HG03354 (cell line): ENCODE results near the gene KDM3B.

Experiments used
- ATAC-seq: cut with Tn5 transposase; IDR thresholded peaks from one replicate; pipeline ENCODE4 v1.9.1; 2021; ENCODE audit warnings: mild to moderate bottlenecking; ENCODE audit not compliant: unreplicated experiment, poor library complexity, severe bottlenecking

The KDM3B gene

DNA sequence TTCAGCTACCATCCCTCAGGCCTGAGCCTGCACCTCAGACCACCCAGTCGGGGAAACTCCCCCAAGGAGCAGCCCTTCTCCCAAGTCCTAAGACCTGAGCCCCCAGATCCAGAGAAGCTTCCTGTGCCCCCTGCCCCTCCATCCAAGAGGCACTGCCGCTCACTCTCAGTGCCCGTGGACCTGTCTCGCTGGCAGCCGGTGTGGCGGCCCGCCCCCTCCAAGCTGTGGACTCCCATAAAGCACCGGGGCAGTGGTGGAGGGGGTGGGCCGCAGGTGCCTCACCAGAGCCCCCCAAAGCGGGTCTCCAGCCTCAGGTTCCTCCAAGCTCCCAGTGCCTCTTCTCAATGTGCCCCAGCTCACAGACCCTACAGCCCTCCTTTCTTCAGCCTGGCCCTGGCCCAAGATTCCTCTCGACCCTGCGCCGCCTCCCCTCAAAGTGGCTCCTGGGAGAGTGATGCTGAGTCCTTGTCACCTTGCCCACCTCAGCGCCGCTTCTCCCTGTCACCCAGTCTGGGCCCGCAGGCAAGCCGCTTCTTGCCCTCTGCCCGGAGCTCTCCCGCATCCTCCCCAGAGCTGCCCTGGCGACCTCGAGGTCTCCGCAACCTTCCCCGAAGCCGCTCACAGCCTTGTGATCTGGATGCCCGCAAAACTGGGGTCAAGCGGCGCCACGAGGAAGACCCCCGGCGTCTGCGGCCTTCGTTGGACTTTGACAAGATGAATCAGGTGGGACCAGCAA, 7.4 kb upstream of the KDM3B start:
- no peak for ATAC-seq

DNA sequence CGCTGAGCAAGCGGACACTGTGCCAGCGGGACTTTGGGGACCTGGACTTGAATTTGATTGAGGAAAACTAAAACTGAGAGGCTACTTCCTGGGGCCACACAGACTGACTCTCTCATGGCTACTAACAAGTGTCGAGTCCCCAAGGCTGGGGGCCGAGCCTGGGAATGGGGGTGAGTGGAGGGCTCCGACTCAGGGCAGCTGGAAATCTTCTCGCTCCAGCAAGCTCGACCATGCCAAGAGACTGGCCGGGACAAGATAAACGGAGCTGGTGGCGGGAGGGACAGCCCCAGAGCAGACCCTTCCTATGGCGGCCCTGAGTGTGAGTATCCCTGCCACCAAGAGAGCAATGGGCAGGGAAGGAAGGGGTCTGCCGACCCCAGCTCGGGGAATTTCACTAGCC, 5.6 kb upstream of the KDM3B start:
- no peak for ATAC-seq

DNA sequence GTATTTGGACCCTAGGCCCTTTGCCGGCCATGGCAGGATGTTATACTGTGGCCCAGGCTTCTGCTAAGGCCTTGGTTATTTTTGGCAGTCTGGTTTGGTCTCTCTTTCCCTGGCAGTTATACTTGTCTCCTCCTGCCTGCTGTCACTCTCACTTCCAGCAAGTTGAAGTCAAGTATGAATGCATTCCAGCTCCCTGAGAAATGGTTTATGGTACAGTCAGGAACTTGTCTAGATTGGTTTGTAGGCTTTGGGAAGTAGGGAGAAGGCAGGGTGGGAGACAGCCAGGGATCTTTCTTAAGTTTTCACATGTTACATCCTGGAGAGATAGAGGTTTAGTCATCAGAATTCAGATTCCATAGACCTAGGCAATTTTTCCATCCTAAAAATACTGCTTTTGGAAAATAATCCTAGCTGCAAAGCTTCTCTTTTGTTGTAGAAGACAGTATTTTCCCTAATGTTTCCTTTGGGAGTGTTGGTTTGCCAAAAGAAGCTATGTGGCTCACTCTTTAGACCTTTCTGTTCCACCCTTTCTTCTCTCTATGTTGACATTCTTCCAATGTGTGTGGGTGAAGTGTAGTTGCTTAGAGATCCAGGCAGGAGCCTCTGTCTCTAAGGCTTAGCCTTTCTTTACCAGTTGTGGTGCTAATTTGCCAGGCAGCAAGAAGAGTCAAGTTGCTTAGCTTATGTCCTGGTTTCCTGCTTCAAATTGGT, 2.5 kb upstream of the KDM3B start:
- ATAC-seq: no peak

DNA sequence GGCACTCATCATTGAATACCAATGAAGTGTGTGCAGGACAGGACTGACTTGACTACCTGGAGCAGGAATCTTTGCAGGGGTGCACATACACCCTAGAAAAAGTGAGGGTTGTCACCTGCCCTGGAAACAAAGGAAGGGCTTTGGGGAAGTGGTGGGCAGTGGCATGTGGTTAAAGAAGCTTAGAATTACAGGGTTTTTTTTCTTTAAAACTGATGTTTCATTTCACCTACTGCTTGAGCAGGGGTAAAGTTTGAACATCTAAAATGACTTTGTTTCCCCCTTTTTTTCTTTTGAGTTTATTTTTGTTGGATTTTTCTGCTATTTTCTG, 2.0 kb upstream of the KDM3B start:
- no peak for ATAC-seq

DNA sequence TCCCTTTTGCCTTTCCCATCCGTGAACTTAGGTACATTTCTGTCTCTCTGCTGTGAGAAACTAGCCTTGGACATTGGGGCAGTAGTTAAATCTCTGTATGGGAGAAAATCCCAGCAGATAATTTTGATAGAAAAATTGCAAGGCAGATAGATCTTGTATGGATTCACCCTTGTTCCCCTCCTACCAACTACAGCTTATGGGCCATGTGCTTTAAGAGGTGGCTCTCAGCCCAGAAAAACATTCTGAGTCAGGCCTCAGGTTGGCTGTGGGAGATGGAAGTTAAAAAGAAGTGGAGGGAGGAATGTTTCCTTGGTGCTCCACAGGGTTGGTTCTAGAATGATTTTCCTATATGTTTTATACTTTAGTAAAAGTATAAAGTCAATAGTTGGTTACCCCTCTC, 1.4 kb upstream of the KDM3B start:
- no peak for ATAC-seq

DNA sequence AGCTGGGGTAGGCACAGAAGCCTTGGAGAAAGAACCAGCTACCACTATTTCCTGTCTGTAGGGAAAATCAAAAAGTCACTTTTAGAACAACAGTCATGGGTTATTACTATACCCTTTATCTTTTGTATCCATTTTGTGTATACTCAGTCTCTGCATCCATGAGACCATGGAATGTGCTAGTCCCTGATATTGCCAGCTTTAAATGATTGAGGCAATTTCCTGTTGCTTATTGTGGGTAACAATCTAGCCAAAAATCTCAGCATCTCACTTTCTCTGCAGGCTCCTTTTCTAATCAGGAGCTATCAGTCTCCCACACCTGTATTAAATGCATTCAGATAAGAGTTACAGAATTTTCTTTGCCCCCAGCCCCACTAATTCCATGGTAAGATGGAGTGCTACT, 968 bp upstream of the KDM3B start:
- no peak for ATAC-seq

DNA sequence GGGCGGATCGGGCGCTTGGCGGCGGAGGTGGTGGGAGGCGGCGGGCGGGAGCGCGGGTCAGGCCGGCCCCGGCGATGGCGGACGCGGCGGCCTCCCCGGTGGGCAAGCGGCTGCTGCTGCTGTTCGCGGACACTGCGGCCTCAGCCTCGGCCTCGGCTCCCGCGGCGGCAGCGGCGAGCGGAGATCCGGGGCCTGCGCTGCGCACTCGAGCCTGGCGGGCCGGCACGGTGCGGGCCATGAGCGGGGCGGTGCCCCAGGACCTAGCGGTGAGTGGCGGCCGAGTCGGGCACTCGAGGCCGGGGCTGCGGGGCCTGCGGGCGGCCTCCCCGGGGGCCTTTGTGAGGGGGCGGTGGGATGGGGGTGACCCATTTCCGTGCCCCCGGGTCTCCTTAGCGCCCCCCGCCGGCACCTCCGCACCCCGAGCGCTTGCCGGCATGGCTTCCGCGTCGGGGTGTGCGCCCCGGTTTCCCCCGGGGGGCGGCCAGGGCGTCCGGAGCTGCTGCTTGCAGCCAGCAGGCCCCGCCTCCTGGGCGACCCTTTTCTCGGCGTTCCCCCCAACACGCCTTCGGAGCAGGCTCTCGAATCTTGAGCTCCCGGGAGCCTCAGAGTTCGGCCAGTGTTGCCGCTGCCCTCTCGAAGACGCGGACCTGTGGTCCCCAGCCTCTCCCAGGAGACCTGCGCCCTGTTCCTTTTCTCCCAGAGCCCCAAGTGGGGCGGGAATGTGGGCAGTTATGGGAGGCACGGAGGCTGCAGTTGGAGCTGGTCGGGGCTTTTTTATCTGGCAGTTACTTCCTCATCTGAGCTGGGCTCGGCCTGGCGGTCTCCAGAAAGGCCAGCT, 456 bp downstream of the KDM3B start:
- peak; percentile 56 for ATAC-seq

DNA sequence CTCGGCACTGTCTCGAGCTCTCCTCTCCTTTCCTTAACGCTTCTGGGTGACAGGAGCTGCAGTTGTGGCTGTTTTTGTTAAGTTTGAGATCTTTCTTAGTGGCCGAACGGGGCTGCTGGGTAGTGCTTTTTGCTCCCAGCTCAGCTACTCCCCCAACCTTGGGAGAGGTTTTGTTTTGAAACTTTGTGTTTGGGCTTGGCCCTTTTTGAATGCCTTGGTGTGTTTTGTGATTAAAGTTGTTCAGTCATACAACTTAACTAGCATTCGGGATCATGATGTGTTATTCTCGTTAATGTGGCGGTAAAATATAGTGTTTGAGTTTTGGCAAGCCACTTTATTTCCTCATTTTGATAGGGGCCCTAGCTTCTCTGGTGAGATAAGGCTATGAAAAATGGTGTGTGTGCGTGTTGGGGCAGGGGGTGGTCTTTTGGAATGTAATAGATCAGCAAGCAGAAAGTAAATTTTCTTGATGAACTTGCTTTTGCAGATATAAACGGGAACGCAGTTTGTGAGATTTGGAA, 1.1 kb downstream of the KDM3B start:
- ATAC-seq: no peak

DNA sequence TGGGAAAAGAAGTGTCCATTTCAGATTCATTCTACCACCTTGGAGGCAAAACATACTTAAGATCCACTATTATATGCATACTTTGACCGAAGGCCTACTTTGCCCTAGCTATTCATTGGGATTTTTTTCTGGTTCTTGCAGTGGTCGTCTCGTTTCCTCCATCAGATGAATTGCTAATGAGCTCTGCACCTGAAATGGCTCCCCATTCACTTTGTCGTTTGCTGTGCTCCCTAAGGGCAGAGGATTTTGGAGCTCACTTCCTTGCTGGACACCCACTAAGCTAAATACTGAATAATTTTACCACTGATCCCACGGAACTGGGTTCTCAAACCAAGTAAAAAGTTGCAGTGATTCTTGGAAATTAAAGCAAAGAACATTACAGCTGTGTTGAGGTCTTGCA, 1.9 kb downstream of the KDM3B start:
- no peak for ATAC-seq

DNA sequence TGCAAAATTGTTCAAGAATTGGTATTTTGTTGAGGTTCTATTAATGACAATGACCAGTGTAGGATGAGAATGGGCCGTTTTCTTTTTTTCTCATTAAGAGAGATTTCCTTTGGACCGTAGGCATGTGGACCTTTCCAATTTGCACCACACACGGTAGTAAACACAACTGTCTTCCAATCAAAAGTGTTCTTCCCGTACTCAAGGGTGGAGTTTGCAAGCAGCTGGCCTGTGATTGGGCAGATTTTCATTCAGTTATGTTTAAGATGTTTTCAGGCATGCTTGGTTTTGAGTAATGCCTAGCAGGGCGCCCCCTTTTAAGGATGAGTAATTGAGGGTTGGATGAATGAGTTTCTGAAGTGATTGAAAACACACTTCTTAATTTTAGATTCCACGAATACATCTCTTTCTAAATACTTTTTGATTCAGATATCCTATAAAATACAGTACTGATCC, 2.5 kb downstream of the KDM3B start:
- peak; percentile 37 for ATAC-seq

DNA sequence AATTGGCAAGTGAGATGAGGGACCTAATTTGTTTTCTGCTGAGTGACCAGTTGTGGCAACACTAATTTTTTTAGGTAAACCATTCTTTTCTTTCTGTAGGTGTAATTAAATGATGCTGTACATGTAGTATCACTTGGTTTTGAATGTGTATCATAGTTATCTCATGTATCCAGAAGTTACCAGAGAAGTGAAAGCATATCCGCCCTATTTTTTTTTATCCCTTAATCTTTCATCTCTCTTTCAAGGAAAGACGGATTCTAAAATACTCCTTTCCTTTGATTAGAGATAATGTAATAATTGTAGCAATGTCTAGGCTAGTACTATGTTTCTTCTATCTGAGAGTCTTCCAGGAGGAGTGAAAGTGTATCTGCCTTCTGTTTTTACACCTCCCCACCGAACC, 7.1 kb downstream of the KDM3B start:
- ATAC-seq: no peak

DNA sequence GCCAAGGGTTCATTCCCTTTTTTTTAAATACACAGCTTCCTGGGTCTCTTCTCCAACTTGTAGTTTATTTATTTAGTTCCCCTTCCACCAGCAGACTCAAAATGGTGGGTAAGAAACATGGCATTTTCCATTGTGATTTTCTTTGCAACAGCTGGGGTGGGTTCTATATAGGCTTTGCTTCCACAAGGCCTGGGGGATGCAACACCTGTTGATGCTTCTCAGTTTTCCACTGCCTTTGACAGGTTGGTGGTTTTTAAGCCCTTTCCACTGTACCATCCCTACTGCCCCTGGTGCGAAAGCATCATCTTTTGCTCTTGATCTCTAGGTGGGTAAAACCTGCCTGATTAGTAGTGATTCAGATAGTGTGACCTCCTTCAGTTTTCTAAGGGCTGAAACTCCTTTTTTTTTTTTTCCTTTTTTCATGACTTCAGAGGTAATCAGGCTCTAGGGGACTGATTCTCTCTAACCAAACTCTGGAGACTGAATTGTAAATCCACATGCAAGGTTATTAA, 8.5 kb downstream of the KDM3B start:
- ATAC-seq: no peak

DNA sequence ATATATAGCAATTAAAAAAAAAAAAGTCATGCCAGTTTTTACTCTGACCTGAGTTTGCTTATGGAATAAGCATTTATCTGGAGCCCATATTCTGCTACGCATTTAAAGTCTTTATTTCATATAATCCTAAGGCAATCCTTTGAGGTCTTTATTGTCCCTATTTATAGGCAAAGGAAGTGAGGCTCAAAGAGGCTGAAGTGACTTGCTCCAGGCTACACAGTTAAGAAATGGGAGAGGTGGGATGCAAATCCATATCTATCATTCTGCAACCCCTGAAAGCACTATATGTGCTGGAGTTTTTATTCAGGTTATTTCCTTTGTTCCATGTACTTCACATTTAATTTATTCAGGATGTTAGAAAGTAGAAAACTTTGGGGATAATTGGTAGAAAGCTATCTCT, 12.1 kb downstream of the KDM3B start:
- ATAC-seq: no peak

DNA sequence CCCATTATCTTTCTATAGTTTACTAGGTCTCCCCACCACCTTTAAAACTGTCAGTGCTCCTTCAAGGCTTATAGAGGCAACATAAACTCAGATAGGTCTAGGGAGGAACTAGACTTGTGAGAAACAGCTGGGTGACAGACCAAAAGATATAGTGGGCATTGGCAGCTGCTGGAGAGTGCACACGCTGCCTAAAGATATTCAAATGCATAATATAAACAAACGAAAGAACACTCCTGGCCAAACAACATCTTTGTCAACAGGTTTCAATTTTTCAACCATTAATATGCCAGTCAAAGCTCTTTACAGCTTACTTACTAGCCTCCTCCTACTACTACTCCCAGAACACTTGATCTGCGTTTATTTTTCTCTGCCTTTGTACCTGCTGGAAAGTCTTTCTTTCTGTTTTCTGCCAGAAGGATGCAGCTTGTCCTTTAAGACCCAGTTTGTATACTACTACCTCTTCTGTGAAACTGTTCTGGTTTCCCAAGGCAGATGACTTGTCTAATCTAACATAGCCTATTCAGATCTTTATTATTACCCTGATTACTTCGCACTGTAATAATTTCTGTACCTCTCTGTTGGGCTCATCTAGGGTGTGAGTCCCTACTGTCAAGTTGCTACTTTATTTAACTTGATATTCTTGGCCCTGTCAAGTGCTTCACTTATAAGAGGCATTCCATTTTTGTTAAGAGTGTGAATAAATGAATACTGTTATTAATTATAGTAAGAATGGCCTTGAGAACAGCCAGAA, 14.3 kb downstream of the KDM3B start:
- ATAC-seq: no peak

DNA sequence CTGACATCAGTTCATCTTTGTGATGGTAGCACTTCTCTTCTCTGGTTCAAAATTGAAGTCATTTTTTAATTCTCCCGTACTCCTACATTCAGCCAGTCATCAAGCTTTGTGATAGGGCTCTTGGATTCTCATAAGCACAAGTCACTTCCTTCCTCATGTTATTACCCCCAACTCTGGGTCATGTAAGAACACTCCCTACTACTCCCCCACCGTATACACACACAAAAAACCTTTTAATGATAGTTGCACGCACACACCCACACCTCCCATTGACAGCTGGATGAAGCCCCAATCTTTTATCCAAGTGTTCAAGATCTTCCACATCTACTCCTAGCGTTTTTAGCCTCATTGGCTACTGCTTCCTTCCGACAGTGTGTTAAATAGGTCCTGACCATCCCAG, 16.8 kb downstream of the KDM3B start:
- no peak for ATAC-seq

DNA sequence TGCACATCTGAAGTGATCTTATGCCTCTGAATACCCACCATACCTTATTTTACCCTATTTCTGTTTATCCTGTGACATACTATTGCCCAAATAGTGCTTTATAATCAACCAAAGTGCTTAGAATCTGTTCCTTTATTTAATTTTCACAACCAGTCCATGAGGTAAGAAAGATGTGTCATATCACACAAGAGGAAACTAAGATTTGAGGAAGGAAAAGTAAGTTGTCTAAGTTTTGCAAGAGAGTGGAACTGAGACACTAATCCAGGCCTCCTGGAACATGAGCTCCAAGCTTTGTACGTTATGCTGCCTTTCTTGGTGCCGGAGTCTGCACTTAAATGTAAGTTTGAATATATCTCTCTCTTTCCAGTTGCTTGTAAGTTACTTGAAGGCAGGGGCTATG, 17.2 kb downstream of the KDM3B start:
- ATAC-seq: no peak

DNA sequence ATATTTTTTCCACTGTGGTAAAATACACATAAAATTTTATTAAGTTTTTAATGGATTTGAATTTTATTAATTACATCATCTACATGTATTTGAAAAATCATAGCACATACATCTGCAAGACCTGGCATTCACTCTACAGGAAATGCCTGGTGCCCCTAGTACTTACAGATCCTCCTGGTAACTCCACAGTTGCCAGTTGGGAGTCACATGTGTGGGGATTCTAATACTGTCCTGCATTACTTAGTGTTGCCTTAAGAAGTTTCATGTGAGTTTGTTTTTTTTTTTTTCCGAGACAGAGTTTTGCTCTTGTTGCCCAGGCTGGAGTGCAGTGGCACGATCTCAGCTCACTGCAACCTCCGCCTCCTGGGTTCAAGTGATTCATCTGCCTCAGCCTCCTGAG, 18.1 kb downstream of the KDM3B start:
- ATAC-seq: no peak

DNA sequence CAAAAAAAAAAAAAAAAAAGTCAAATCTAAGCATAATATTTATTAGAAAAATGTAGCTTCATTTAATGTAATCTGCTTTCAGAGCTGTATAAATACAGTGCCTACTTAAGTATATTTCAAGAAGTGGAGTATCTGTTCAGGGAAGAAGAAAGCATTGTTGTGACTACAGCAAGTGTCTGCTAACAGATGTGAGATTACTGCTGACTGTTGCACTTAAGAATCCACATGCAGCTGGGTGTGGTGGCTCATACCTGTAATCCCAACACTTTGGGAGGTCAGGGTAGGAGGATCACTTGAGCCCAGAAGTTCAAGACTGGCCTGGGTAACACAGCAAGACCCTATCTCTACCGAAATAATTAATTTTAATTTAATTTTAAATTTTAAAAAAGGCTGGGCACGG, 19.0 kb downstream of the KDM3B start:
- ATAC-seq: no peak

DNA sequence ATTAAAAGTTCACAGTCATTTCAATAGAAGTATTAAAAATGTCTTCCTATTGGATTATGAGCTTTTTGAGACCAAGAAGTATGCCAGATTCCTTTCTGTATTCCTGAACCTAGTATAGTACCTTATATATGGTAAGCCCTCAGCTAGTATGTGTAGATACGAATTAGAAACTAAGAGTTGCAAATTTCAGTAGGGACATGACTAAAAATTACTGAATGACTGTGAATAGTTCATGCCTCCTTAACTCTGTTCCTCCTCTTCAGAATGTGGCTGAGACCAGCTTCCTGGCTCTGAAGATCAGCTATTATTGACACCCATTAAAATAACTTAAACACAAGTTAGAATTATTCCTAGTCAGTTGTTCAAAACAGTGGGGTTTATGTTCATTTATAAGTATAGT, 19.7 kb downstream of the KDM3B start:
- ATAC-seq: peak; percentile 60

DNA sequence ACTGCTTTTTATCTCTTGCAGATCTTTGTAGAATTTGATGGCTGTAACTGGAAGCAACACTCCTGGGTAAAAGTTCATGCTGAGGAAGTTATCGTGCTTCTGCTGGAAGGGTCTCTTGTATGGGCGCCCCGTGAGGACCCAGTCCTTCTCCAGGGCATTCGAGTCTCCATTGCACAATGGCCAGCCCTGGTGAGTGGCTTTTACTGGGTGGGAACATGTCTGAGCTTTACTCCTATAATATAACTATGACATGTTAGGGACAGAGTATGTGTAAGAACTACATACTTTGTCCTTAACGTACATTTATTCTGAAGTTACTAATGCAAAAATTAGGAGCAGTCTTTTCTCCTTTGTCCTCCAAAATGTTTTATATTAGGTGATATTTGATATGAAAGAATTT, 20.2 kb downstream of the KDM3B start:
- ATAC-seq: no peak
